GM21528 (cell line): ENCODE data around the gene XPC.

Experiments
- ATAC-seq: cut with Tn5 transposase; IDR thresholded peaks from one replicate; pipeline ENCODE4 v1.9.1; 2021; ENCODE audit warnings: mild to moderate bottlenecking, moderate library complexity; ENCODE audit not compliant: unreplicated experiment, low FRiP score

The XPC gene

GRCh38 chr3:14150078-14150477 is 28.3 kb downstream of the XPC start:
- no peak for ATAC-seq

- no peak for ATAC-seq
These were observed 30.1 kb downstream of the XPC start for GRCh38 chr3:14148041-14148985.

DNA sequence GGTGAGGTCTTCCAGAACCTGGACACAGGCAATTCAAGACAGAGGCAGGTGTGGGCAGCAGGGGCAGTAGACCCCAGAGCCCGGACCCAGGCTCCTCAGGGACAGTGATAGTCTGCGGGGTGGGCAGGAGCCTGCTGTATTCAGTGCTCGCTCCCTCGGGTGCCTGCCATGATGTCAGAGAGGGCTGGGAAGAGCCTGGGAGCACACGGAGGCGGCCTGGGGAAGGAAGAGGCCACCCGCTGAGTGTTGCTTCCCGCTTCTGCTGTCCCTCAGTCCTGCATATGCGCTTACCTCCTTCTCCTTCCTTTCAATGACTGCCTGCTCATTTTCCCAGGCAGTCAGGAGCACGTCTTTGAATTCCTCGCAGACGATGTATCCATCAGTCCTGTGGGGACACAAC is 30.8 kb downstream of the XPC start:
- ATAC-seq = no peak

GRCh38 chr3:14147066-14147435 is 31.4 kb downstream of the XPC start:
- ATAC-seq = no peak

DNA sequence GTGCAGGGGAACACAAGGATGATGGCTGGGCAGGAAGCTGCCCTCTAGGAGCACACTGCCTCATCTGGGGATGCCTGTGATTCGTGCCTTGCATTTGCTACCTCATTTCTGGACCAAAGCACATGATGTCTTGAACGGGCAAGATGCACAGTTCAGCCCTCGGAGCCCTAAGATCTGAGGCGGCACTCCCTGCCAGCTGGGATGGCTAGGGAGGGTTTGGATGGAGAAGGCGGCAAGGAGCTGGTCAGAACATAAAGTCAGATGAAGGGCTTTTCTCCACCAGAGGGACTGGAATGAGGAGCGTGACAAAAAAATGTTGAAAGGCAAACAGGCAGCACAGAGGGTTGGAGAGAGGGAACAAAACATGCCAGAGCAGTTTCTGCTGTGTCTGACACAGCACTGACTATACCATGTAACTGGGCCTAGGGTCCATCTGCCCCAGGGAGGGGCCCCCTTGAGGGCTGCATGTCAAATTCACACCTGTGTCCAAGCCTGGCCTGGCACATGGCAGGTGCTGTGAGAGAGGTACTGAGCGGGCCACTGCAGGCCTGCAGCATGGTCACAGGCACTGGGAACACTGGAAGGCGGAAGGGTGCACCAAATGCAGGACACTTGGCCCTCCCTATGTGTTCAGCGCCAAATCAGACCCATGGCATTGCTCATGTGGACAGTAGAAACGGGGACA is 31.9 kb downstream of the XPC start:
- ATAC-seq = no peak

- ATAC-seq = no peak
These were observed 32.6 kb downstream of the XPC start for GRCh38 chr3:14145670-14146380.

DNA sequence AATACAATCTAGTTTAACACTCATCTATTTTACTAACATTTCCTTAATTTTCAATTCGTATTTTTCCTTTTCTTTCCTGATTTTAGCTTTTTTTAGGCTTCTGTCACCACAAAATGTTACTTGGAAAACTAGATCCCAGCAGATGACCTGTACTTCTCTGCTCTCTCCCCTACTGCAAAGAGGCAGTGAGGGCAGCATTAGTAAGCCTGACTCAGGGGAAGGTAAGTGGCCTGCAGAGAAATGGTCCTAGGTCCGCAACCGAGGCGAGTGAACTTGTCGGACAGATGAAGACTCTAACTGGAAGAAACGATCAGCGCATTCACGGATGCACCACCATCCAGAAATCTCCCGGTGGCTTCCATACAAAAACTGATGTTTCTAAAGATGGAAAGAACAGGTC is 33.2 kb downstream of the XPC start:
- ATAC-seq = no peak

GRCh38 chr3:14144423-14145075 is 33.9 kb downstream of the XPC start:
- peak; percentile 90 for ATAC-seq

- no peak for ATAC-seq
These were observed 34.9 kb downstream of the XPC start for GRCh38 chr3:14143271-14144225.

GRCh38 chr3:14142567-14143270 is 35.7 kb downstream of the XPC start:
- ATAC-seq = no peak

GRCh38 chr3:14141602-14142341 is 36.6 kb downstream of the XPC start:
- ATAC-seq = no peak

DNA sequence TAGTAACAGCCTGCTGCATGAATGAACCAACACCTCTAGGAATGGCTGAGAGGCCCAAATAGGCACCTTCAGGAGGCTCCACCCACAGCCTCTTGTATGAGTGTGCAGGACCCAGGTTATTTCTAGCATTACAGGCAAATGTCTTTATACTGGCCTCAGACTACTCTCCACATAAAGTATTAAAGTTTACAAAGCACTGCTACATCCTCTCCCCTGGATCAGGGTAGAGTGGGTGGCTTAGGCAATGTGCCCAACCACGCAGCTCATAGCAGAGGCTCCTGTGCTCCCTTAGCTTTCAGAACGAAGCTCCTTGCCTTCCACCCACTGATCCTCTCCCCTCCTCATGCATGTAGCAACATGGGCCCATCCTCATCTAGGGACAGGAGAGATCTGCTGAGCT is 37.3 kb downstream of the XPC start:
- ATAC-seq = no peak

- no peak for ATAC-seq
These were observed 37.7 kb downstream of the XPC start for GRCh38 chr3:14140668-14141067.

- no peak for ATAC-seq
These were observed 38.6 kb downstream of the XPC start for GRCh38 chr3:14139771-14140170.

DNA sequence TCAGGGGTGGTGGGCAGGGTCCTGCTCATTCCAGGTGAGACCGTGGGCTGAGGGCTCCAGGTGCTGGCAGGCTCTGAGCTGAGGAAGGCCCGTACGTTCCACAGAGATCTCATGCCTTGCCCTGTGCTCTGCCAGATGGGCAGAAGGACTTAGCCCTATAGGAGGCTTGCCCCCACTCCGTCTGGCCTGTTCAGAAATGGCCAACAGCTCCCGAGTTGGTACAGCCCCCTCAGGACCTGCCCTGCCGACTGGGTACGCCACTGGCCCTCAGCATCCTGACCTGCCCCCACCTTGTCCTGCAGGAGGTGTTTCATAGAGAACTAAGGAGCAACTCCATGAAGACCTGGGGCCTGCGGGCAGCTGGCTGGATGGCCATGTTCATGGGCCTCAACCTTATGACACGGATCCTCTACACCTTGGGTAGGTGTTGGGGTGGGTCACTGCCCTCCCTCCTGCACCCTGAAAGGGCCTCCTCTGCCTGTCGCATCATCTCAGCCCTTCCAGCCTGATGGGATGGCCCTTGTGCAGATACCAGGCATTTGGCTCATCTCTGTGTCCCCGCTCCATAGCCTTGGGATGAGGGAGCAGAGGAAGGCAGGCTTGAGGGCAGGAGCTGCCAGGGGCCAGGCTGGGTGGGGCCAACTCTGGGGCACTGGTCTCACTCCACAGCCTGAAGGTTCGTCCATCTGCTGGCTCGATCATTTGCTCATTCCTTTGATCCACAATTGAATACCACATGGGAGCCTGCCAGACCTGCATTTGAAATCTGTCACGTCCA is 39.3 kb downstream of the XPC start:
- ATAC-seq = no peak

GRCh38 chr3:14138109-14138877 is 40.1 kb downstream of the XPC start:
- no peak for ATAC-seq

DNA sequence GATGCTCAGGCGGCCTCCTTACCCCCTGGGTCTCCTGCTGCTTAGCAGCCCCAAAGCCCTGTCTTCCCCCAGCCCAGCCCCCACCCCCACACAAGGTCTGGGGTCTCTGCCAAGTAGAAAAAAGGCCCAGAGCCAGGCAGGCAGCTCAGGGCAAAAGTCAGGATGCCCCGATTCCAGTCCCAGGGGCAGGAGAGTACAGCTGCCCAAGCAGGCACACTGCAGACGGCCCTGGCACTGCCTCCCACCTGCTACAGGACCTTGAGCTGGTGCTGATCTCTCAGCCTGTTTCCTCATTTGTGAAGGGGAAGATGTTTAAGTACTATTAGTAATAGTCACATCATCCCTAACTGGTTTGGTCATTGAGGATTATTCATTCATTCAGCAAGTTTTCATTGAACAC is 41.0 kb downstream of the XPC start:
- ATAC-seq = no peak
